ENCODE results near the gene KHNYN. TPM values are rescaled to one million over a fixed set of nuclear protein-coding genes. Genes with fewer than 3 reads are reported as not detected.

Gene KHNYN
- total RNA-seq: 10 to 100 TPM; 16.5 to 88.6 (median 66.1) TPM

DNA sequence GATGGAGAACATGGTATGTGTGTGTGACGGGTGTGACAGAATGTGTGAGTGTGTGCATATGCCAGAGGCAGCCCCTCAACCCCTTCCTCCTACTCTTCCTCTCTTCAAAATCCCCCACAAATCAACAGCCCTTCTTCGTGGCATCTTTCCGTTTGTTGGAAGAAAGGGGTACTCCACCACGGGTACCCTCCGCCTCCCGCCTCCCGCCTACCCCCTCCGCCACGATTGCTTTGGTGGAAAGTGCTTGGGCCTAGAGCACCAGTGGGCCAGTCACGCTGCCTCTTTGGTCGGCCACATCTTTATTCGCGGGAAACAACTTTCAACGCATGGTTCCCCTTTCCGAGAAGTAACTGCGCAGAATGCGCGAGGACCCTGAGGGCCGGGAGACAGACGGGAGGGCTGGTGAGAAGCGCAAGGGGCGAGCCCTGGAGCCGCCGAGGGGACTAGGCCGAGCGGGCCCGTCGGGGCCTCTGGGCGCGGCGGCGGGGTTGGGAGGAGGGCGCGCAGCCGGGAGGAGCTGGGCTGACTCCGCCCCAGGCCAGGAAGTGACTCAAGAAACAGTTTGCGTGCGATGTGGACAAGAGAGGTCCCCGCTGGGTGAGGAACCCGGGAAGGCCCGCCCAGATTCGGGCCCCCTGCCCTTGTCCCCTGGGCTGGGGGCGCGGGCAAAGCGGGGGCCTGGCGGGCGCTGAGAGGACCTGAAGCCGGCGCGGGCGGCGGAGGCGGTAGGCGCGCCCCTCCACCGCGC, at the start of gene KHNYN, which contains the start of gene CBLN3:
Gene KHNYN (plus strand): TSS at position 560 of the 748 bp plus-strand sequence. CDS start 777 bp downstream, outside the sequence.
Gene CBLN3 (minus strand): TSS at position 274 of the 748 bp plus-strand sequence. CDS start 614 bp downstream, outside the sequence.
- intact Hi-C loops (cut with DNase I; ENCODE audit: low total_unique reads): loop anchor here (5.0 to 10.0 kb wide), 3 partner anchors 62 to 195 kb away; partner anchors contain the start of genes ADCY4, GMPR2, NEDD8 and NFATC4
- Histone ChIP-seq H3K4me3 (peak within 1 kb of the TSS; percentile 62 to 82), H3K36me3 (no peaks in the 10 kb centered on the region), H3K27ac (peak within 1 kb of the TSS; percentile 85 to 95), H3K27me3 (no peaks in the 10 kb centered on the region), H3K4me1 (peaks cover 0 to 11% of the 10 kb centered on the region in 2 donors), H3K9me3 (no peaks in the 10 kb centered on the region)
- peak; percentile 91 to 94 for DNase-seq
- TF ChIP-seq, protein P1, sequence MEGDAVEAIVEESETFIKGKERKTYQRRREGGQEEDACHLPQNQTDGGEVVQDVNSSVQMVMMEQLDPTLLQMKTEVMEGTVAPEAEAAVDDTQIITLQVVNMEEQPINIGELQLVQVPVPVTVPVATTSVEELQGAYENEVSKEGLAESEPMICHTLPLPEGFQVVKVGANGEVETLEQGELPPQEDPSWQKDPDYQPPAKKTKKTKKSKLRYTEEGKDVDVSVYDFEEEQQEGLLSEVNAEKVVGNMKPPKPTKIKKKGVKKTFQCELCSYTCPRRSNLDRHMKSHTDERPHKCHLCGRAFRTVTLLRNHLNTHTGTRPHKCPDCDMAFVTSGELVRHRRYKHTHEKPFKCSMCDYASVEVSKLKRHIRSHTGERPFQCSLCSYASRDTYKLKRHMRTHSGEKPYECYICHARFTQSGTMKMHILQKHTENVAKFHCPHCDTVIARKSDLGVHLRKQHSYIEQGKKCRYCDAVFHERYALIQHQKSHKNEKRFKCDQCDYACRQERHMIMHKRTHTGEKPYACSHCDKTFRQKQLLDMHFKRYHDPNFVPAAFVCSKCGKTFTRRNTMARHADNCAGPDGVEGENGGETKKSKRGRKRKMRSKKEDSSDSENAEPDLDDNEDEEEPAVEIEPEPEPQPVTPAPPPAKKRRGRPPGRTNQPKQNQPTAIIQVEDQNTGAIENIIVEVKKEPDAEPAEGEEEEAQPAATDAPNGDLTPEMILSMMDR (IDR thresholded peaks at IDR 0.05): peak in 1 of 4 experiments; percentile 32
- TF ChIP-seq POLR2A (IDR thresholded peaks at IDR 0.05): peak; percentile 84 to 97

GRCh38 chr14:24381363-24382063, 48.2 kb upstream of the KHNYN start:
- Histone ChIP-seq H3K27me3 (no peaks in the 10 kb centered on the region), H3K36me3 (no peaks in the 10 kb centered on the region), H3K27ac (no peak overlapping the region), H3K4me1 (no peaks in the 10 kb centered on the region), H3K9me3 (no peaks in the 10 kb centered on the region), H3K4me3 (no peak overlapping the region)
- DNase-seq: no peak
- no peak for TF ChIP-seq POLR2A (IDR thresholded peaks at IDR 0.05)
- TF ChIP-seq, protein P1 (IDR thresholded peaks at IDR 0.05): no peak
- intact Hi-C loops (cut with DNase I; ENCODE audit: low total_unique reads): no loop called here

GRCh38 chr14:24382064-24382371, 47.7 kb upstream of the KHNYN start:
- Histone ChIP-seq H3K4me3 (no peak overlapping the region), H3K27me3 (no peaks in the 10 kb centered on the region), H3K4me1 (no peaks in the 10 kb centered on the region), H3K36me3 (no peaks in the 10 kb centered on the region), H3K9me3 (no peaks in the 10 kb centered on the region), H3K27ac (no peak overlapping the region)
- no peak for DNase-seq
- intact Hi-C loops (cut with DNase I; ENCODE audit: low total_unique reads): no loop called here
- no peak for TF ChIP-seq POLR2A (IDR thresholded peaks at IDR 0.05)
- TF ChIP-seq, protein P1 (IDR thresholded peaks at IDR 0.05): no peak

- no peaks in the 10 kb centered on the region for H3K27me3 ChIP-seq
- H3K4me3 ChIP-seq: no peak overlapping the region
- no peaks in the 10 kb centered on the region for H3K4me1 ChIP-seq
- no peaks in the 10 kb centered on the region for H3K9me3 ChIP-seq
- TF ChIP-seq, protein P1 (IDR thresholded peaks at IDR 0.05): no peak
- TF ChIP-seq POLR2A (IDR thresholded peaks at IDR 0.05): no peak
- H3K36me3 ChIP-seq: no peaks in the 10 kb centered on the region
- H3K27ac ChIP-seq: no peak overlapping the region
- no peak for DNase-seq
- intact Hi-C loops (cut with DNase I; ENCODE audit: low total_unique reads): no loop called here
Measured at GRCh38 chr14:24384169-24384568, 45.6 kb upstream of the KHNYN start.

DNA sequence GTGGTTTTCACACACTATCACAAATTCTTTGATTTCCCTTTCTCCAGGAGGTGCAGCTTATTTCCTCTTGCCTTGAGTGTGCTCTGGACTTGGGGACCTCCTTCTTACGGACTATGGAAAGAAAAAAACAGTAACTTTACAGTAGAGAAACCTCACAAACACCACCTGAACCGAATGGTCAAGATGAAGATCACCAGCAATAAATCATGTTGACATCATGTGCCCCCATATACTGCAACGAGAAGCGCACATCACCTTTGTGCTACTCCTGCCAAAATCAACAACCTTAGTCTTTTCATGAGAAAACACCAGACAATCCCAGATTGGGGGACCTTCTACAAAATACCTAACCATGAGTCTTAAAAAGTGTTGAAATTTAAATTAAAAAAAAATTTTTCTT, 44.2 kb upstream of the KHNYN start:
- intact Hi-C loops (cut with DNase I; ENCODE audit: low total_unique reads): no loop called here
- TF ChIP-seq POLR2A (IDR thresholded peaks at IDR 0.05): no peak
- TF ChIP-seq, protein P1 (IDR thresholded peaks at IDR 0.05): no peak
- DNase-seq: no peak
- Histone ChIP-seq H3K9me3 (no peaks in the 10 kb centered on the region), H3K27ac (no peak overlapping the region), H3K36me3 (no peaks in the 10 kb centered on the region), H3K4me1 (no peaks in the 10 kb centered on the region), H3K27me3 (no peaks in the 10 kb centered on the region), H3K4me3 (no peak overlapping the region)
